ENCODE data around the gene ARHGEF40.

The ARHGEF40 gene

GRCh38 chr14:21048638-21049037 is 21.5 kb upstream of the ARHGEF40 start:
- Histone ChIP-seq H3K27ac (replicated peaks) (no peak overlapping the region), H3K4me3 (replicated peaks; ENCODE audit: insufficient read depth, low read length) (no peak overlapping the region), H3K27me3 (ENCODE audit: insufficient read depth, poor library complexity, severe bottlenecking) (no peaks in the 10 kb centered on the region)
- DNase-seq (ENCODE audit: low read depth in 1 of 2, low spot score in 1 of 2): no peak
- no peak for TF ChIP-seq SPI1 (IDR thresholded peaks at IDR 0.05; ENCODE audit: borderline replicate concordance, low read depth)
- TF ChIP-seq, protein P1, sequence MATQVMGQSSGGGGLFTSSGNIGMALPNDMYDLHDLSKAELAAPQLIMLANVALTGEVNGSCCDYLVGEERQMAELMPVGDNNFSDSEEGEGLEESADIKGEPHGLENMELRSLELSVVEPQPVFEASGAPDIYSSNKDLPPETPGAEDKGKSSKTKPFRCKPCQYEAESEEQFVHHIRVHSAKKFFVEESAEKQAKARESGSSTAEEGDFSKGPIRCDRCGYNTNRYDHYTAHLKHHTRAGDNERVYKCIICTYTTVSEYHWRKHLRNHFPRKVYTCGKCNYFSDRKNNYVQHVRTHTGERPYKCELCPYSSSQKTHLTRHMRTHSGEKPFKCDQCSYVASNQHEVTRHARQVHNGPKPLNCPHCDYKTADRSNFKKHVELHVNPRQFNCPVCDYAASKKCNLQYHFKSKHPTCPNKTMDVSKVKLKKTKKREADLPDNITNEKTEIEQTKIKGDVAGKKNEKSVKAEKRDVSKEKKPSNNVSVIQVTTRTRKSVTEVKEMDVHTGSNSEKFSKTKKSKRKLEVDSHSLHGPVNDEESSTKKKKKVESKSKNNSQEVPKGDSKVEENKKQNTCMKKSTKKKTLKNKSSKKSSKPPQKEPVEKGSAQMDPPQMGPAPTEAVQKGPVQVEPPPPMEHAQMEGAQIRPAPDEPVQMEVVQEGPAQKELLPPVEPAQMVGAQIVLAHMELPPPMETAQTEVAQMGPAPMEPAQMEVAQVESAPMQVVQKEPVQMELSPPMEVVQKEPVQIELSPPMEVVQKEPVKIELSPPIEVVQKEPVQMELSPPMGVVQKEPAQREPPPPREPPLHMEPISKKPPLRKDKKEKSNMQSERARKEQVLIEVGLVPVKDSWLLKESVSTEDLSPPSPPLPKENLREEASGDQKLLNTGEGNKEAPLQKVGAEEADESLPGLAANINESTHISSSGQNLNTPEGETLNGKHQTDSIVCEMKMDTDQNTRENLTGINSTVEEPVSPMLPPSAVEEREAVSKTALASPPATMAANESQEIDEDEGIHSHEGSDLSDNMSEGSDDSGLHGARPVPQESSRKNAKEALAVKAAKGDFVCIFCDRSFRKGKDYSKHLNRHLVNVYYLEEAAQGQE (IDR thresholded peaks at IDR 0.05; ENCODE audit: insufficient replicate concordance, low read depth): no peak
- no peak for TF ChIP-seq POLR2AphosphoS5 (IDR thresholded peaks at IDR 0.05; ENCODE audit: low read depth)
- no peak for TF ChIP-seq GABPA (IDR thresholded peaks at IDR 0.05; ENCODE audit: low read depth)

- Histone ChIP-seq H3K27ac (replicated peaks) (no peak overlapping the region), H3K4me3 (replicated peaks; ENCODE audit: insufficient read depth, low read length) (no peak overlapping the region), H3K27me3 (ENCODE audit: insufficient read depth, poor library complexity, severe bottlenecking) (no peaks in the 10 kb centered on the region)
- DNase-seq (ENCODE audit: low read depth in 1 of 2, low spot score in 1 of 2): no peak
- TF ChIP-seq CTCF (IDR thresholded peaks at IDR 0.05; ENCODE audit: insufficient read depth, low read length) (no peak), SPI1 (IDR thresholded peaks at IDR 0.05; ENCODE audit: borderline replicate concordance, low read depth) (no peak), POLR2AphosphoS5 (IDR thresholded peaks at IDR 0.05; ENCODE audit: low read depth) (no peak), GABPA (IDR thresholded peaks at IDR 0.05; ENCODE audit: low read depth) (no peak)
- TF ChIP-seq, protein P1 (IDR thresholded peaks at IDR 0.05; ENCODE audit: insufficient replicate concordance, low read depth): no peak
Measured at GRCh38 chr14:21049271-21049673, 20.8 kb upstream of the ARHGEF40 start.

DNA sequence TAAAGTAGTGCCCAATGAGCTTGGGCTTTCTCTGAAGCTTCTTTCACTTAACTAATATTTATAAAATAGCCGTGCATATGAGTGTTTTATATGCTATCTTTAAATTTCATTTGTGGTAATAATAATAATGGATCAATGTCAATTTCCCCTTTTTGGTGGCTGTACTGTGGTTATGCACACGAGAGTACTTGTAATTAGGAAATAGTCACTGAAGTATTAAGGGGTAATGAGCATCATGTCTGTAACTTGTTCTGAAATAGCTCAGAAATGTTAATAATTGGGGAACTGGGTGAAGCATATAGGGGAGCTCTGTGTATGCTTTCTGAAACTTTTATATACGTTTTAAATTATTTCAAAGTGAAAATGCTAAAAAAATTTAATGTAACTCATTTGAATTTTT is 19.5 kb upstream of the ARHGEF40 start:
- Histone ChIP-seq H3K27me3 (ENCODE audit: insufficient read depth, poor library complexity, severe bottlenecking) (no peaks in the 10 kb centered on the region), H3K27ac (replicated peaks) (no peak overlapping the region), H3K4me3 (replicated peaks; ENCODE audit: insufficient read depth, low read length) (no peak overlapping the region)
- TF ChIP-seq CTCF (IDR thresholded peaks at IDR 0.05; ENCODE audit: insufficient read depth, low read length): no peak
- no peak for TF ChIP-seq SPI1 (IDR thresholded peaks at IDR 0.05; ENCODE audit: borderline replicate concordance, low read depth)
- TF ChIP-seq POLR2AphosphoS5 (IDR thresholded peaks at IDR 0.05; ENCODE audit: low read depth): no peak
- TF ChIP-seq, protein P1 (IDR thresholded peaks at IDR 0.05; ENCODE audit: insufficient replicate concordance, low read depth): no peak
- no peak for TF ChIP-seq GABPA (IDR thresholded peaks at IDR 0.05; ENCODE audit: low read depth)
- DNase-seq (ENCODE audit: low read depth in 1 of 2, low spot score in 1 of 2): no peak

All from HL-60 (cell line).